HepG2 (cell line): ENCODE data around the gene ARHGEF6. TPM values are rescaled to one million over a fixed set of nuclear protein-coding genes. Genes with fewer than 3 reads are reported as not detected.

Experiments
- ATAC-seq: fragments of 200-7000 bp; cut with Tn5 transposase; 3 replicates; pipeline ENCODE4 v1.9.1; 2020; ENCODE audit warnings: mild to moderate bottlenecking, moderate library complexity
- BruUV-seq: library from RNA; stranded (reverse); fragments of 400-500 nt; replicated peaks from 2 replicates; lab custom pipeline; 2021; lab: Mats Ljungman, UMichigan
- CTCF ChIA-PET: fragments of 300-600 bp; formaldehyde crosslinking; extraction: SDS; loops from one replicate; lab custom pipeline; 2021; ENCODE audit warnings: low total read pairs, inconsistent platforms, low intra/inter-chr PET ratio; lab: Yijun Ruan, JAX
- POLR2A ChIA-PET: fragments of 350-600 bp; sonication (Branson Sonifier 250); formaldehyde crosslinking; loops from one replicate; lab custom pipeline; 2020; ENCODE audit warnings: antibody characterized with exemption, inconsistent platforms; lab: Yijun Ruan, JAX
- DNase-seq: peaks from one replicate; pipeline ENCODE4 v3.0.0-alpha.2; 2015; ENCODE audit warnings: low spot score
- FAIRE-seq: peaks from 3 replicates; lab custom pipeline; 2011; peaks lifted over from hg19 to GRCh38; lab: Jason Lieb, UNC
- H2AFZ ChIP-seq: one replicate; pipeline ENCODE4 v1.6.1; 2011; ENCODE audit warnings: low read length, inconsistent platforms
- H3K27ac ChIP-seq: fragments of 300-600 bp; 3 replicates; pipeline ENCODE4 v1.8.0; 2011; ENCODE audit warnings: mixed run types, mild to moderate bottlenecking, mixed read lengths, low read length, inconsistent platforms; ENCODE audit not compliant: insufficient read depth; ENCODE audit errors: extremely low read length
- H3K27me3 ChIP-seq, 2 experiments: fragments of 200-600 bp in 1 of 2; 2 replicates in 1 of 2; 3 replicates in 1 of 2; pipeline versions ENCODE4 v1.6.0 to v1.8.0; 2011; ENCODE audit warnings: low read length in 2 of 2, mild to moderate bottlenecking in 2 of 2, moderate library complexity in 2 of 2, inconsistent platforms in 1 of 2; ENCODE audit not compliant: insufficient read depth in 2 of 2, control insufficient read depth in 1 of 2
- H3K36me3 ChIP-seq, 2 experiments: fragments of 200-600 bp in 1 of 2; replicated peaks in 1 of 2; 2 replicates in 1 of 2; 3 replicates in 1 of 2; pipeline versions ENCODE4 v1.5.1 to v1.8.0; 2011; ENCODE audit warnings: low read length in 2 of 2, inconsistent platforms in 1 of 2; ENCODE audit not compliant: insufficient read depth in 2 of 2, control insufficient read depth in 1 of 2
- H3K4me1 ChIP-seq: 2 replicates; pipeline ENCODE4 v1.5.1; 2012; ENCODE audit warnings: low read length, inconsistent platforms; ENCODE audit not compliant: insufficient read depth
- H3K4me2 ChIP-seq: 2 replicates; pipeline ENCODE4 v1.6.0; 2011; ENCODE audit warnings: low read depth, low read length, inconsistent platforms
- H3K4me3 ChIP-seq, 3 experiments: fragments of 200-600 bp in 1 of 3; sonication (generic), shearing (Covaris generic) in 1 of 3; replicated peaks in 1 of 3; 2 replicates each; pipeline ENCODE4 v1.5.1; 2011 to 2016; ENCODE audit warnings: low read length in 3 of 3, inconsistent platforms in 2 of 3, low read depth in 2 of 3, mild to moderate bottlenecking in 2 of 3, control low read depth in 1 of 3, mixed read lengths in 1 of 3; ENCODE audit not compliant: insufficient read depth in 1 of 3
- H3K79me2 ChIP-seq: one replicate; pipeline ENCODE4 v1.6.1; 2011; ENCODE audit warnings: low read length, inconsistent platforms; ENCODE audit not compliant: insufficient read depth
- H3K9ac ChIP-seq: 2 replicates; pipeline ENCODE4 v1.6.0; 2011; ENCODE audit warnings: mild to moderate bottlenecking, low read depth, low read length, inconsistent platforms; ENCODE audit not compliant: insufficient read depth
- H3K9me3 ChIP-seq: 2 replicates; pipeline ENCODE4 v1.5.1; 2012; ENCODE audit warnings: mild to moderate bottlenecking, low read length
- H4K20me1 ChIP-seq: 2 replicates; pipeline ENCODE4 v1.6.0; 2011; ENCODE audit warnings: inconsistent platforms, mild to moderate bottlenecking, low read length, moderate library complexity; ENCODE audit not compliant: insufficient read depth
- CENPT ChIP-seq: sonication (generic); formaldehyde crosslinking; IDR thresholded peaks from 2 replicates; pipeline ENCODE4 v1.8.0; 2022; ENCODE audit warnings: low read depth, mild to moderate bottlenecking, moderate library complexity, missing genetic modification reagents
- TCF7 ChIP-seq: sonication (generic); IDR thresholded peaks from 2 replicates; pipeline ENCODE4 v1.6.1; 2016; ENCODE audit warnings: antibody characterized with exemption, low read depth
- ZNF780A ChIP-seq: sonication (generic); formaldehyde crosslinking; IDR thresholded peaks from 2 replicates; pipeline ENCODE4 v1.8.0; 2022; ENCODE audit warnings: mild to moderate bottlenecking, missing genetic modification reagents, moderate library complexity
- WGBS: methylation state at CpG from one replicate; pipeline ENCODE4 v1.1.6; 2017; ENCODE audit warnings: low lambda C conversion rate; 5-methylcytosine and 5-hydroxymethylcytosine counted together
- in situ Hi-C: cut with HindIII; loops from 2 replicates; pipeline ENCODE4 v1.10.0; 2017; ENCODE audit warnings: low pct_unique_long_range_greater_than_20kb; ENCODE audit not compliant: extremely low pct_ligation_motif_present
- intact Hi-C: fragments of 100-400 bp; cut with micrococcal nuclease; formaldehyde crosslinking; loops from one replicate; pipeline ENCODE4 v1.10.0; 2022; ENCODE audit not compliant: unreplicated experiment
- polyA plus RNA-seq, 8 experiments: library from polyadenylated mRNA; depleted of rRNA in 3 of 8; stranded (reverse) in 7 of 8; unstranded in 1 of 8; fragments of >200 nt; fragmentation: Illumina TruSeq in 4 of 8; extraction: Trizol in 4 of 8; gene quantifications; 2 replicates each; pipeline versions ENCODE4 v1.2.1 to v1.2.3, GENCODE V29; 2011 to 2016; ENCODE audit warnings: low read depth in 4 of 8, missing spikeins in 1 of 8, mixed read lengths in 1 of 8; ENCODE audit not compliant: insufficient read depth in 1 of 8
- total RNA-seq, 5 experiments: library from RNA; depleted of rRNA; stranded (reverse); fragments of >200 nt; fragmentation: Illumina TruSeq; extraction: Trizol; gene quantifications; 2 replicates each; pipeline ENCODE4 v1.2.3, GENCODE V29; 2016; ENCODE audit warnings: low read depth in 1 of 5
- TF ChIP-seq, protein P1 (sequence below): sonication (generic); formaldehyde crosslinking; IDR thresholded peaks from 2 replicates; pipeline ENCODE4 v1.4.0; 2020; ENCODE audit warnings: mild to moderate bottlenecking, missing genetic modification reagents

ARHGEF6 gene
- total and polyA plus RNA-seq, 2 of the 13 experiments (the other 11 are each of a cell fraction or from before 2014, with no cell fraction given) = 0.03 TPM; not detected in 1

- H3K36me3 ChIP-seq = no peaks in the 10 kb centered on the region
- no peak overlapping the region for H3K4me2 ChIP-seq
- no peaks in the 10 kb centered on the region for H3K79me2 ChIP-seq
- no peak for FAIRE-seq
- ChIA-PET POLR2A (no interaction called here), CTCF (no interaction called here)
- in situ Hi-C loops (no loop called here), intact Hi-C loops (no loop called here)
- TF ChIP-seq TCF7 (no peak), ZNF780A (CRISPR knock-in tag) (no peak), CENPT (CRISPR knock-in tag) (no peak)
- TF ChIP-seq, protein P1, sequence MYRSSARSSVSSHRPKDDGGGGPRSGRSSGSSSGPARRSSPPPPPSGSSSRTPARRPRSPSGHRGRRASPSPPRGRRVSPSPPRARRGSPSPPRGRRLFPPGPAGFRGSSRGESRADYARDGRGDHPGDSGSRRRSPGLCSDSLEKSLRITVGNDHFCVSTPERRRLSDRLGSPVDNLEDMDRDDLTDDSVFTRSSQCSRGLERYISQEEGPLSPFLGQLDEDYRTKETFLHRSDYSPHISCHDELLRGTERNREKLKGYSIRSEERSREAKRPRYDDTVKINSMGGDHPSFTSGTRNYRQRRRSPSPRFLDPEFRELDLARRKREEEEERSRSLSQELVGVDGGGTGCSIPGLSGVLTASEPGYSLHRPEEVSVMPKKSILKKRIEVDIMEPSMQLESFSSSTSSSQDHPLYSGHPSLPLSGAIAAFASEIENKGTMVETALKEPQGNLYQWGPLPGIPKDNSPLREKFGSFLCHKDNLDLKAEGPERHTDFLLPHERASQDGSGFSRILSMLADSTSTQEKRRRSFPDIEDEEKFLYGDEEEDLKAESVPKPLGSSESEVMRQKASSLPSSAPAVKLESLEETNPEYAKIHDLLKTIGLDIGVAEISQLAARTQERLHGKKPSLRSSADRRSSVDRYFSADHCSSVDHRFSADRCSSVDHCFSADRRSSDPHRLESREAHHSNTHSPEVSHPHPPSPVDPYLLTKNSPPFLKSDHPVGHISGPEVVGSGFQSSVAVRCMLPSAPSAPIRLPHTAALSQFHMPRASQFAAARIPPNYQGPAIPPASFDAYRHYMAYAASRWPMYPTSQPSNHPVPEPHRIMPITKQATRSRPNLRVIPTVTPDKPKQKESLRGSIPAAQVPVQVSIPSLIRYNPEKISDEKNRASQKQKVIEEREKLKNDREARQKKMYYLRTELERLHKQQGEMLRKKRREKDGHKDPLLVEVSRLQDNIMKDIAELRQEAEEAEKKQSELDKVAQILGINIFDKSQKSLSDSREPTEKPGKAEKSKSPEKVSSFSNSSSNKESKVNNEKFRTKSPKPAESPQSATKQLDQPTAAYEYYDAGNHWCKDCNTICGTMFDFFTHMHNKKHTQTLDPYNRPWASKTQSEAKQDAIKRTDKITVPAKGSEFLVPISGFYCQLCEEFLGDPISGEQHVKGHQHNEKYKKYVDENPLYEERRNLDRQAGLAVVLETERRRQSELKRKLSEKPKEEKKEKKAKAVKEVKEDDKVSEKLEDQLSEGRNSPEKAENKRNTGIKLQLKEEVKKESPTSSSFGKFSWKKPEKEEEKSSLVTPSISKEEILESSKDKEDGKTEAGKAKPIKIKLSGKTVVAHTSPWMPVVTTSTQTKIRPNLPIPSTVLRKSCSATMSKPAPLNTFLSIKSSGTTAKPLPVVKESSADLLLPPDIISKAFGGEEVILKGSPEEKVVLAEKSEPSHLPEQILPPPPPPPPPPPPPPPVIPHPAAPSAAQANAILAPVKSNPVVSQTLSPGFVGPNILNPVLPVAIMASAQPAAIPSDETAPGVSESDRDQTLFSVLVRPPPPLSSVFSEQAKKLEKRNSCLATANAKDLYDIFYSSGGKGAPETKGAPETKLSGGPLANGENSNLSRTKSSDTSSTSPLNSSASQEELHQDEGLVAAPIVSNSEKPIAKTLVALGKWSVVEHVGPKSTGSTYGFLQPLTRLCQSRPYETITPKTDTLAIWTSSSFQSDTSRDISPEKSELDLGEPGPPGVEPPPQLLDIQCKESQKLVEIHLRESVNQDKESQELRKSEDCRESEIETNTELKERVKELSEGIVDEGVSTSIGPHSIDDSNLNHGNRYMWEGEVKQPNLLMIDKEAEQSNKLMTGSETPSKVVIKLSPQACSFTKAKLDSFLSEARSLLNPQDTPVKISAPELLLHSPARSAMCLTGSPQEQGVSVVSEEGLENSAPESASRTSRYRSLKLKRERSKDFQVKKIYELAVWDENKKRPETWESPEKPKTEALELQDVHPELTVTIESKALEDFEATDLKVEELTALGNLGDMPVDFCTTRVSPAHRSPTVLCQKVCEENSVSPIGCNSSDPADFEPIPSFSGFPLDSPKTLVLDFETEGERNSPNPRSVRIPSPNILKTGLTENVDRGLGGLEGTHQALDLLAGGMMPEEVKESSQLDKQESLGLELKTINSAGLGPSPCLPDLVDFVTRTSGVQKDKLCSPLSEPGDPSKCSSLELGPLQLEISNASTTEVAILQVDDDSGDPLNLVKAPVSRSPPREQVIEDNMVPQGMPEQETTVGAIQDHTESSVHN (CRISPR knock-in tag) = no peak
- no peak overlapping the region for H3K27ac ChIP-seq
- no peak overlapping the region for H3K4me3 ChIP-seq
- no TSS peak for BruUV-seq
- no peak overlapping the region for H3K9ac ChIP-seq
- WGBS = 0% methylated on average over 2 of the region's 2 CpGs
- no peak overlapping the region for H2AFZ ChIP-seq
- no peak for ATAC-seq
- no peak for DNase-seq
- H3K4me1 ChIP-seq = no peaks in the 10 kb centered on the region
- H3K9me3 ChIP-seq = no peaks in the 10 kb centered on the region
- H4K20me1 ChIP-seq = no peaks in the 10 kb centered on the region
- H3K27me3 ChIP-seq = peaks cover 0 to 1% of the 10 kb centered on the region in 2 experiments; a peak in 1 of 5 replicates
These were observed 20.8 kb downstream of the ARHGEF6 start for GRCh38 chrX:136759968-136760367.
